Kasumi-1 (cell line): Measurements from ENCODE around the gene NNT.
"Not testable (repeated sequence)": the region's sequence is repeated elsewhere in the genome, so short reads cannot be mapped to it uniquely, and the experiment has no call there.

Experiments
- DNase-seq, 2 experiments: peaks; one replicate each; lab custom pipeline; 2025; lab: John Stamatoyannopoulos, UW

Gene NNT

GRCh38 chr5:43583724-43584123 is 19.3 kb upstream of the NNT start:
- DNase-seq, result no peak

- no peak for DNase-seq
These were observed 18.7 kb upstream of the NNT start for GRCh38 chr5:43584166-43584699.

GRCh38 chr5:43588842-43589241 is 14.1 kb upstream of the NNT start:
- DNase-seq, result no peak

- no peak for DNase-seq
These were observed 13.7 kb upstream of the NNT start for GRCh38 chr5:43589310-43589709.

- DNase-seq, result no peak
These were observed 12.3 kb upstream of the NNT start for GRCh38 chr5:43590700-43591099.

- peak; percentile 23 for DNase-seq
These were observed 10.6 kb upstream of the NNT start for GRCh38 chr5:43592363-43592762.

- not testable (repeated sequence) for DNase-seq
These were observed 4.1 kb upstream of the NNT start for GRCh38 chr5:43598927-43599326.

GRCh38 chr5:43601454-43602260 is 1.3 kb upstream of the NNT start:
- peak; percentile 11 to 23 for DNase-seq

- DNase-seq, result peak; percentile 89 to 94
These were observed 601 bp downstream of the NNT start for GRCh38 chr5:43603344-43604217.

- no peak for DNase-seq
These were observed 1.7 kb downstream of the NNT start for GRCh38 chr5:43604699-43605098.

GRCh38 chr5:43606351-43606750 is 3.4 kb downstream of the NNT start:
- no peak for DNase-seq

GRCh38 chr5:43608406-43608805 is 5.4 kb downstream of the NNT start:
- no peak for DNase-seq

- peak; percentile 33 to 37 for DNase-seq
These were observed 6.8 kb downstream of the NNT start for GRCh38 chr5:43609752-43610151.

- DNase-seq, result no peak
These were observed 10.4 kb downstream of the NNT start for GRCh38 chr5:43613370-43613769.

- no peak for DNase-seq
These were observed 12.6 kb downstream of the NNT start for GRCh38 chr5:43615445-43616184.

- DNase-seq, result no peak
These were observed 13.6 kb downstream of the NNT start for GRCh38 chr5:43616535-43616934.

GRCh38 chr5:43619380-43619779 is 16.4 kb downstream of the NNT start:
- no peak for DNase-seq

- no peak for DNase-seq
These were observed 16.9 kb downstream of the NNT start for GRCh38 chr5:43619911-43620310.

- no peak for DNase-seq
These were observed 18.0 kb downstream of the NNT start for GRCh38 chr5:43620944-43621505.

GRCh38 chr5:43622074-43622473 is 19.1 kb downstream of the NNT start:
- DNase-seq, result no peak

GRCh38 chr5:43623048-43623680 is 20.2 kb downstream of the NNT start:
- DNase-seq, result no peak
